Measurements from ENCODE around the gene CFAP52. TPM values are rescaled to one million over a fixed set of nuclear protein-coding genes. Genes with fewer than 3 reads are reported as not detected.
A peak's percentile ranks its signal among the peaks of the same experiment; 100 is the strongest.
"Not testable (repeated sequence)": the region's sequence is repeated elsewhere in the genome, so short reads cannot be mapped to it uniquely, and the experiment has no call there.

The CFAP52 gene
- total RNA-seq, 1 donor, result not detected

- Histone ChIP-seq H3K4me3 (ENCODE audit: insufficient read depth, low read length) (no peak overlapping the region), H3K36me3 (ENCODE audit: insufficient read depth, low read length) (no peaks in the 10 kb centered on the region), H3K4me1 (ENCODE audit: insufficient read depth, low read length) (no peaks in the 10 kb centered on the region), H3K27me3 (ENCODE audit: insufficient read depth, low read length) (no peaks in the 10 kb centered on the region), H4K20me1 (ENCODE audit: insufficient read depth, low read length) (no peaks in the 10 kb centered on the region), H3K27ac (ENCODE audit: low read depth, low read length) (no peak overlapping the region), H2AFZ (ENCODE audit: low read length) (no peak overlapping the region), H3K4me2 (ENCODE audit: insufficient read depth, low read length) (no peak overlapping the region), H3K9me3 (ENCODE audit: low read depth, low read length) (no peaks in the 10 kb centered on the region), H3K79me2 (ENCODE audit: insufficient read depth, low read length) (no peaks in the 10 kb centered on the region)
- TF ChIP-seq CTCF (IDR thresholded peaks at IDR 0.05; ENCODE audit: extremely low read depth, low read depth, low read length), result no peak
- no peak for DNase-seq (ENCODE audit: insufficient read length, low spot score, missing footprints)
Observed at GRCh38 chr17:9632741-9633140, 56.3 kb downstream of the CFAP52 start.

DNA sequence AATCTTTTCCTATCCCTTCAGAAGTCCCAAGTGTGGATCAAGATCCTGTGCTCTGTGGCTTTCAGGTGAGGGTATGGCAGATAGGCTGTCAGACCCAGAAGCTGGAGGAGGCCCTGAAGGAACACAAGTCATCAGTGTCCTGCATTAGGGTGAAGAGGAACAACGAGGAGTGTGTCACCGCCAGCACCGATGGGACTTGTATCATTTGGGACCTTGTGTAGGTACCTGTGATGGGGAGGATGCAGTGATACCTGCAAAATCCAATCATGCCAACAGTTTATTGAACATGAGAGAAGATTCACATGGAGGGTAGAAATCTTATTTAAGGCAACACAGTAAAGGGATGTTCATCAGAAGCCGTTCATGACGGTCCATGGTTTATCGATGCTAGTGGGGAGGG, 58.9 kb downstream of the CFAP52 start:
- no peaks in the 10 kb centered on the region for H3K36me3 ChIP-seq (ENCODE audit: insufficient read depth, low read length)
- no peak for DNase-seq (ENCODE audit: insufficient read length, low spot score, missing footprints)
- no peak overlapping the region for H3K27ac ChIP-seq (ENCODE audit: low read depth, low read length)
- H4K20me1 ChIP-seq (ENCODE audit: insufficient read depth, low read length), result no peaks in the 10 kb centered on the region
- no peaks in the 10 kb centered on the region for H3K79me2 ChIP-seq (ENCODE audit: insufficient read depth, low read length)
- H3K4me3 ChIP-seq (ENCODE audit: insufficient read depth, low read length), result no peak overlapping the region
- no peak for TF ChIP-seq CTCF (IDR thresholded peaks at IDR 0.05; ENCODE audit: extremely low read depth, low read depth, low read length)
- no peaks in the 10 kb centered on the region for H3K9me3 ChIP-seq (ENCODE audit: low read depth, low read length)
- no peaks in the 10 kb centered on the region for H3K4me1 ChIP-seq (ENCODE audit: insufficient read depth, low read length)
- no peak overlapping the region for H2AFZ ChIP-seq (ENCODE audit: low read length)
- no peak overlapping the region for H3K4me2 ChIP-seq (ENCODE audit: insufficient read depth, low read length)
- H3K27me3 ChIP-seq (ENCODE audit: insufficient read depth, low read length), result no peaks in the 10 kb centered on the region

- Histone ChIP-seq H3K9me3 (ENCODE audit: low read depth, low read length) (no peaks in the 10 kb centered on the region), H3K4me3 (ENCODE audit: insufficient read depth, low read length) (no peak overlapping the region), H2AFZ (ENCODE audit: low read length) (no peak overlapping the region), H4K20me1 (ENCODE audit: insufficient read depth, low read length) (no peaks in the 10 kb centered on the region), H3K36me3 (ENCODE audit: insufficient read depth, low read length) (no peaks in the 10 kb centered on the region), H3K27me3 (ENCODE audit: insufficient read depth, low read length) (no peaks in the 10 kb centered on the region), H3K79me2 (ENCODE audit: insufficient read depth, low read length) (no peaks in the 10 kb centered on the region), H3K27ac (ENCODE audit: low read depth, low read length) (no peak overlapping the region), H3K4me1 (ENCODE audit: insufficient read depth, low read length) (no peaks in the 10 kb centered on the region), H3K4me2 (ENCODE audit: insufficient read depth, low read length) (no peak overlapping the region)
- no peak for TF ChIP-seq CTCF (IDR thresholded peaks at IDR 0.05; ENCODE audit: extremely low read depth, low read depth, low read length)
- DNase-seq (ENCODE audit: insufficient read length, low spot score, missing footprints), result peak; percentile 69
Observed at GRCh38 chr17:9636501-9636900, 60.1 kb downstream of the CFAP52 start.

- not testable (repeated sequence) for H3K27me3 ChIP-seq (ENCODE audit: insufficient read depth, low read length); H3K9me3 ChIP-seq (ENCODE audit: low read depth, low read length); H3K79me2 ChIP-seq (ENCODE audit: insufficient read depth, low read length); DNase-seq (ENCODE audit: insufficient read length, low spot score, missing footprints); H4K20me1 ChIP-seq (ENCODE audit: insufficient read depth, low read length); H3K4me1 ChIP-seq (ENCODE audit: insufficient read depth, low read length); H2AFZ ChIP-seq (ENCODE audit: low read length); H3K27ac ChIP-seq (ENCODE audit: low read depth, low read length); H3K4me2 ChIP-seq (ENCODE audit: insufficient read depth, low read length); H3K36me3 ChIP-seq (ENCODE audit: insufficient read depth, low read length); H3K4me3 ChIP-seq (ENCODE audit: insufficient read depth, low read length)
Observed at GRCh38 chr17:9640388-9640787, 63.9 kb downstream of the CFAP52 start.

All from osteoblast (primary cell).